SK-N-SH (cell line): Measurements from ENCODE around the gene C9. TPM values are rescaled to one million over a fixed set of nuclear protein-coding genes. Genes with fewer than 3 reads are reported as not detected.

Experiments used
- CTCF ChIA-PET: fragments of 300-600, 350-600 bp; formaldehyde crosslinking; extraction: SDS; loops from one replicate; lab custom pipeline; 2021; lab: Yijun Ruan, JAX
- POLR2A ChIA-PET: fragments of 350-600 bp; sonication (Branson Sonifier 250); formaldehyde crosslinking; extraction: SDS; loops from one replicate; lab custom pipeline; 2020; ENCODE audit warnings: antibody characterized with exemption, inconsistent platforms; lab: Yijun Ruan, JAX
- DNase-seq: peaks from one replicate; pipeline ENCODE4 v3.0.0; 2012
- H2AFZ ChIP-seq: fragments of 200-600 bp; sonication (generic); 2 replicates; pipeline ENCODE4 v1.8.1; 2016; ENCODE audit warnings: antibody characterized with exemption, mild to moderate bottlenecking, low read depth
- H3F3A ChIP-seq: fragments of 200-600 bp; sonication (generic); replicated peaks from 2 replicates; pipeline ENCODE3; 2016; ENCODE audit warnings: antibody characterized with exemption, mild to moderate bottlenecking; ENCODE audit not compliant: insufficient read depth
- H3K27ac ChIP-seq, 2 experiments: fragments of 200-500 bp in 1 of 2; fragments of 200-600 bp in 1 of 2; sonication (Bioruptor generic) in 1 of 2; sonication (generic), shearing (Covaris generic) in 1 of 2; 2 replicates each; pipeline versions ENCODE4 v1.5.1 to v1.6.1; 2014 to 2016; ENCODE audit warnings: low read depth in 2 of 2, inconsistent platforms in 1 of 2, low read length in 1 of 2, mild to moderate bottlenecking in 1 of 2, mixed read lengths in 1 of 2
- H3K27me3 ChIP-seq: fragments of 200-600 bp; sonication (generic), shearing (Covaris generic); 2 replicates; pipeline ENCODE4 v1.6.1; 2016; ENCODE audit warnings: mixed run types; ENCODE audit not compliant: insufficient read depth
- H3K36me3 ChIP-seq, 2 experiments: fragments of 200-500 bp in 1 of 2; fragments of 200-600 bp in 1 of 2; sonication (Bioruptor generic) in 1 of 2; sonication (generic) in 1 of 2; replicated peaks in 1 of 2; 2 replicates each; pipeline versions ENCODE3 to v1.5.1; 2014 to 2016; ENCODE audit warnings: low read length in 1 of 2, mild to moderate bottlenecking in 1 of 2; ENCODE audit not compliant: insufficient read depth in 2 of 2, control insufficient read depth in 1 of 2
- H3K4me1 ChIP-seq, 2 experiments: fragments of 200-500 bp in 1 of 2; fragments of 200-600 bp in 1 of 2; sonication (Bioruptor generic) in 1 of 2; sonication (generic), shearing (Covaris generic) in 1 of 2; 2 replicates each; pipeline versions ENCODE4 v1.5.1 to v1.6.1; 2014 to 2016; ENCODE audit warnings: low read depth in 1 of 2, low read length in 1 of 2, mixed run types in 1 of 2; ENCODE audit not compliant: insufficient read depth in 2 of 2, control insufficient read depth in 1 of 2
- H3K4me2 ChIP-seq: fragments of 200-600 bp; sonication (generic), shearing (Covaris generic); 2 replicates; pipeline ENCODE4 v1.6.1; 2017; ENCODE audit warnings: mixed run types
- H3K4me3 ChIP-seq, 2 experiments: fragments of 200-500 bp in 1 of 2; fragments of 200-600 bp in 1 of 2; sonication (Bioruptor generic) in 1 of 2; sonication (generic), shearing (Covaris generic) in 1 of 2; 2 replicates each; pipeline versions ENCODE4 v1.5.1 to v1.8.1; 2014 to 2016; ENCODE audit warnings: low read depth in 2 of 2, inconsistent platforms in 1 of 2, low read length in 1 of 2, mild to moderate bottlenecking in 1 of 2, mixed read lengths in 1 of 2, moderate library complexity in 1 of 2
- H3K79me2 ChIP-seq: fragments of 200-600 bp; sonication (generic); 2 replicates; pipeline ENCODE4 v1.8.1; 2017; ENCODE audit warnings: mild to moderate bottlenecking; ENCODE audit not compliant: insufficient read depth
- H3K9ac ChIP-seq: fragments of 200-600 bp; sonication (generic); 2 replicates; pipeline ENCODE4 v1.6.1; 2017; ENCODE audit warnings: mixed run types
- H3K9me2 ChIP-seq: fragments of 200-600 bp; sonication (generic); 2 replicates; pipeline ENCODE4 v1.6.1; 2017; ENCODE audit warnings: mixed run types
- H3K9me3 ChIP-seq: fragments of 200-600 bp; sonication (generic); 2 replicates; pipeline ENCODE4 v1.6.1; 2017; ENCODE audit warnings: mixed run types, mild to moderate bottlenecking, moderate library complexity
- H4K20me1 ChIP-seq: fragments of 200-600 bp; sonication (generic); 2 replicates; pipeline ENCODE4 v1.6.1; 2017; ENCODE audit warnings: mild to moderate bottlenecking, mixed run types; ENCODE audit not compliant: insufficient read depth
- ELF1 ChIP-seq: IDR thresholded peaks from 2 replicates; pipeline ENCODE4 v1.4.0; 2012
- EP300 ChIP-seq, 2 experiments: IDR thresholded peaks; 2 replicates each; pipeline versions ENCODE4 v1.4.0 to v1.6.1; 2012; ENCODE audit warnings: borderline replicate concordance in 1 of 2, low read depth in 1 of 2, low read length in 1 of 2
- EZH2phosphoT487 ChIP-seq: fragments of 200-600 bp; sonication (generic); IDR thresholded peaks from 2 replicates; pipeline ENCODE4 v1.6.1; 2017; ENCODE audit warnings: low read depth, mixed run types, mild to moderate bottlenecking, antibody characterized with exemption, moderate library complexity, borderline replicate concordance
- FOSL2 ChIP-seq: IDR thresholded peaks from 2 replicates; pipeline ENCODE4 v1.4.0; 2012; ENCODE audit warnings: low read depth, mild to moderate bottlenecking, moderate library complexity, borderline replicate concordance
- FOXM1 ChIP-seq: IDR thresholded peaks from 2 replicates; pipeline ENCODE4 v1.4.0; 2012; ENCODE audit warnings: low read depth, mild to moderate bottlenecking
- GATA2 ChIP-seq: sonication (generic); formaldehyde crosslinking; IDR thresholded peaks from 2 replicates; pipeline ENCODE4 v1.5.0; 2020; ENCODE audit warnings: mild to moderate bottlenecking, missing genetic modification reagents
- IRF3 ChIP-seq: fragments of 150-350 bp; IDR thresholded peaks from 2 replicates; pipeline ENCODE4 v1.6.1; 2016; ENCODE audit warnings: mild to moderate bottlenecking, low read depth, low read length
- JUND ChIP-seq: IDR thresholded peaks from 2 replicates; pipeline ENCODE4 v1.4.0; 2012
- MXI1 ChIP-seq: IDR thresholded peaks from 2 replicates; pipeline ENCODE4 v1.6.1; 2012; ENCODE audit warnings: mild to moderate bottlenecking, low read depth, low read length, improper control_type of control experiment
- NFIC ChIP-seq: IDR thresholded peaks from 2 replicates; pipeline ENCODE4 v1.4.0; 2012; ENCODE audit warnings: borderline replicate concordance
- POLR2AphosphoS5 ChIP-seq: IDR thresholded peaks from 2 replicates; pipeline ENCODE4 v1.6.1; 2012; ENCODE audit warnings: low read depth, low read length
- RCOR1 ChIP-seq: fragments of 150-350 bp; IDR thresholded peaks from 2 replicates; pipeline ENCODE4 v1.6.1; 2017; ENCODE audit warnings: antibody characterized with exemption, low read length
- RFX5 ChIP-seq: IDR thresholded peaks from 2 replicates; pipeline ENCODE4 v1.6.1; 2012; ENCODE audit warnings: mild to moderate bottlenecking, improper control_type of control experiment, low read length
- RXRA ChIP-seq: IDR thresholded peaks from 2 replicates; pipeline ENCODE4 v1.4.0; 2012; ENCODE audit warnings: low read depth, mild to moderate bottlenecking, borderline replicate concordance
- SMC3 ChIP-seq: IDR thresholded peaks from 2 replicates; pipeline ENCODE4 v1.6.1; 2012; ENCODE audit warnings: low read depth, low read length, improper control_type of control experiment
- TAF1 ChIP-seq: IDR thresholded peaks from 2 replicates; pipeline ENCODE4 v1.6.1; 2012; ENCODE audit warnings: low read depth, mild to moderate bottlenecking, low read length, moderate library complexity, borderline replicate concordance
- USF1 ChIP-seq: IDR thresholded peaks from 2 replicates; pipeline ENCODE4 v1.4.0; 2012; ENCODE audit warnings: low read depth, borderline replicate concordance
- YY1 ChIP-seq: IDR thresholded peaks from 2 replicates; pipeline ENCODE4 v1.4.0; 2012; ENCODE audit warnings: low read depth, mild to moderate bottlenecking
- ZBTB33 ChIP-seq: IDR thresholded peaks from 2 replicates; pipeline ENCODE4 v1.4.0; 2012; ENCODE audit warnings: low read depth, borderline replicate concordance
- WGBS: methylation state at CpG from one replicate; pipeline ENCODE4 v1.1.6; 2017; ENCODE audit warnings: low lambda C conversion rate; 5-methylcytosine and 5-hydroxymethylcytosine counted together
- polyA plus RNA-seq, 3 experiments: library from polyadenylated mRNA; depleted of rRNA; stranded (reverse); fragments of >200 nt; gene quantifications; 2 replicates each; pipeline ENCODE4 v1.2.3, GENCODE V29; 2012

The C9 gene
- polyA plus RNA-seq, 1 of the 3 experiments (the other 2 are of a cell fraction): not detected

GRCh38 chr5:39379693-39380092, 15.4 kb upstream of the C9 start:
- H3K27ac ChIP-seq: no peak overlapping the region
- H3K4me3 ChIP-seq: no peak overlapping the region
- no peaks in the 10 kb centered on the region for H3K4me1 ChIP-seq
- no peak for TF ChIP-seq JUND
- no peak for TF ChIP-seq RXRA
- no peak for TF ChIP-seq EP300 (IDR thresholded peaks at IDR 0.05; ENCODE audit: borderline replicate concordance in 1 of 2, low read depth in 1 of 2, low read length in 1 of 2)
- no peak for TF ChIP-seq FOXM1
- no peak for TF ChIP-seq YY1
- no peak for TF ChIP-seq RCOR1
- no peak for TF ChIP-seq USF1
- no peak for TF ChIP-seq IRF3
- no peak for TF ChIP-seq NFIC
- TF ChIP-seq RFX5: no peak
- TF ChIP-seq ZBTB33: no peak
- no peak for TF ChIP-seq GATA2 (CRISPR knock-in tag)
- no peak for TF ChIP-seq FOSL2
- TF ChIP-seq TAF1: no peak
- no peak for TF ChIP-seq ELF1
- TF ChIP-seq MXI1: no peak
- TF ChIP-seq EZH2phosphoT487: no peak
- TF ChIP-seq POLR2AphosphoS5: no peak
- TF ChIP-seq SMC3: no peak
- H3K9ac ChIP-seq: no peak overlapping the region
- no peak for DNase-seq
- POLR2A ChIA-PET: no interaction called here
- WGBS: 35% methylated on average over 3 of the region's 3 CpGs
- no peaks in the 10 kb centered on the region for H3K9me2 ChIP-seq
- peaks cover 39 to 65% of the 10 kb centered on the region in 2 experiments for H3K36me3 ChIP-seq
- CTCF ChIA-PET: interaction anchor here (0.7 to 1.0 kb wide), 2 partner anchors 16 to 20 kb away, joined by 3 read pairs; partner anchors contain the start of gene C9
- no peaks in the 10 kb centered on the region for H4K20me1 ChIP-seq
- H3K79me2 ChIP-seq: no peaks in the 10 kb centered on the region
- no peak overlapping the region for H2AFZ ChIP-seq
- H3F3A ChIP-seq: no peaks in the 10 kb centered on the region
- no peaks in the 10 kb centered on the region for H3K9me3 ChIP-seq
- H3K4me2 ChIP-seq: no peak overlapping the region
- H3K27me3 ChIP-seq: no peaks in the 10 kb centered on the region
